ENCODE measurements around the gene GIMAP7.

The GIMAP7 gene

GRCh38 chr7:150514748-150515222 is at the start of gene GIMAP7:
Gene GIMAP7, plus strand, starts transcription at chr7:150514872. Its CDS starts 5,103 bp downstream, at chr7:150519975.
- TF ChIP-seq, protein P1, sequence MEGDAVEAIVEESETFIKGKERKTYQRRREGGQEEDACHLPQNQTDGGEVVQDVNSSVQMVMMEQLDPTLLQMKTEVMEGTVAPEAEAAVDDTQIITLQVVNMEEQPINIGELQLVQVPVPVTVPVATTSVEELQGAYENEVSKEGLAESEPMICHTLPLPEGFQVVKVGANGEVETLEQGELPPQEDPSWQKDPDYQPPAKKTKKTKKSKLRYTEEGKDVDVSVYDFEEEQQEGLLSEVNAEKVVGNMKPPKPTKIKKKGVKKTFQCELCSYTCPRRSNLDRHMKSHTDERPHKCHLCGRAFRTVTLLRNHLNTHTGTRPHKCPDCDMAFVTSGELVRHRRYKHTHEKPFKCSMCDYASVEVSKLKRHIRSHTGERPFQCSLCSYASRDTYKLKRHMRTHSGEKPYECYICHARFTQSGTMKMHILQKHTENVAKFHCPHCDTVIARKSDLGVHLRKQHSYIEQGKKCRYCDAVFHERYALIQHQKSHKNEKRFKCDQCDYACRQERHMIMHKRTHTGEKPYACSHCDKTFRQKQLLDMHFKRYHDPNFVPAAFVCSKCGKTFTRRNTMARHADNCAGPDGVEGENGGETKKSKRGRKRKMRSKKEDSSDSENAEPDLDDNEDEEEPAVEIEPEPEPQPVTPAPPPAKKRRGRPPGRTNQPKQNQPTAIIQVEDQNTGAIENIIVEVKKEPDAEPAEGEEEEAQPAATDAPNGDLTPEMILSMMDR (IDR thresholded peaks at IDR 0.05; ENCODE audit: insufficient read depth, missing control alignments) = no peak
- FAIRE-seq = no peak
- no peak for DNase-seq (ENCODE audit: insufficient read length, low spot score)

DNA sequence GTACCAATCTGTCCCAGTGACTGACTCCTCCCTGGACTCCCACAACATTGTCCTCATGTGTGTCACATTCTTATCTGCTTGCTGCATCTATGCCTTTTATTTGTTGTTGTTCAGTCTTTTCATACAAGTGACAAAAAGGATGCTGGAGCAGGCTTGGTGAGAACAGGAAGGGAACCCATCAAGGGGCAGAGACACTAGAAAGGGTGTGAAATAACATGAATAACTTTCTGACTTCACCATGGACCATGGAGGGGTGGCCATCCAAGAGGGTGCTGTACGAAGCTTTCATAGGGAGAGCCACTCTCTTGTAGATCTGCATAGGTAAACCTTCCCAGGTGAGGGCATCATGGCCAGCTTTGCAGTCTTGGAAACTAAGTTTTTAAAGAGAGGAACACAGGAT is 49.7 kb upstream of the GIMAP7 start:
- DNase-seq (ENCODE audit: insufficient read length, low spot score) (no peak), FAIRE-seq (no peak)
- TF ChIP-seq, protein P1 (IDR thresholded peaks at IDR 0.05; ENCODE audit: insufficient read depth, missing control alignments) = no peak

- TF ChIP-seq, protein P1 (IDR thresholded peaks at IDR 0.05; ENCODE audit: insufficient read depth, missing control alignments) = no peak
- no peak for DNase-seq (ENCODE audit: insufficient read length, low spot score)
- no peak for FAIRE-seq
Measured at GRCh38 chr7:150465414-150465813, 49.3 kb upstream of the GIMAP7 start.

- FAIRE-seq (no peak), DNase-seq (ENCODE audit: insufficient read length, low spot score) (no peak)
- TF ChIP-seq, protein P1 (IDR thresholded peaks at IDR 0.05; ENCODE audit: insufficient read depth, missing control alignments) = no peak
Measured at GRCh38 chr7:150466477-150466876, 48.2 kb upstream of the GIMAP7 start.

GRCh38 chr7:150468241-150468640 is 46.4 kb upstream of the GIMAP7 start:
- FAIRE-seq (no peak), DNase-seq (ENCODE audit: insufficient read length, low spot score) (no peak)
- TF ChIP-seq, protein P1 (IDR thresholded peaks at IDR 0.05; ENCODE audit: insufficient read depth, missing control alignments) = no peak

- DNase-seq (ENCODE audit: insufficient read length, low spot score) (no peak), FAIRE-seq (no peak)
- TF ChIP-seq, protein P1 (IDR thresholded peaks at IDR 0.05; ENCODE audit: insufficient read depth, missing control alignments) = no peak
Measured at GRCh38 chr7:150471886-150472285, 42.8 kb upstream of the GIMAP7 start.

DNA sequence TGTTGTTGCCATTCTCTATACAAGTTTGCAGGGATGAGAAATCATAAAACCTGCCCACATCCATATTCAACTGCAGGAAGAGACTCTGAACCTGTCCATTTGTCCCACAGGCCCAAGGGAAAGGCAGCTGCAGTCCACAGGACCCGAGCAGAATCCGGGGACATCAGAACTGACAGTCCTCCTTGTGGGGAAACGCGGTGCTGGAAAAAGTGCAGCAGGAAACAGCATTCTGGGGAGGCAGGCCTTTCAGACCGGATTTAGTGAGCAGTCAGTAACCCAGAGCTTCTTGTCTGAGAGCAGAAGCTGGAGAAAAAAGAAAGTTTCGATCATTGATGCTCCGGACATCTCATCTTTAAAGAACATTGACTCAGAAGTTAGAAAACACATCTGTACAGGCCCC is 40.8 kb upstream of the GIMAP7 start:
- no peak for FAIRE-seq

More for the DNA sequence above, 40.8 kb upstream of the GIMAP7 start:
- no peak for DNase-seq (ENCODE audit: insufficient read length, low spot score)
- TF ChIP-seq, protein P1 (IDR thresholded peaks at IDR 0.05; ENCODE audit: insufficient read depth, missing control alignments) = no peak

All from D721Med (cell line).